Transverse colon (tissue), 4 donors: ENCODE data around the gene MRPL1.

Experiments
- CTCF ChIP-seq, 5 experiments: fragments of 200-600 bp in 3 of 5; fragments of 450-650 bp in 2 of 5; sonication (generic) in 3 of 5; IDR thresholded peaks; 1 replicate in 2 of 5; 2 replicates in 3 of 5; pipeline ENCODE4 v1.5.1; 2016 to 2017; ENCODE audit warnings: antibody characterized with exemption in 5 of 5, inconsistent platforms in 3 of 5, mild to moderate bottlenecking in 2 of 5, moderate library complexity in 1 of 5
- POLR2AphosphoS5 ChIP-seq, 3 donors: sonication (generic); formaldehyde crosslinking; IDR thresholded peaks; one replicate each; pipeline ENCODE4 v1.6.1; 2016; ENCODE audit warnings: antibody characterized with exemption in 3 of 3

GRCh38 chr4:77992581-77992980 is 130.0 kb downstream of the MRPL1 start:
- TF ChIP-seq POLR2AphosphoS5 (IDR thresholded peaks at IDR 0.05) (no peak), CTCF (IDR thresholded peaks at IDR 0.05) (no peak)
